ENCODE data around the gene PSME3IP1. TPM values are rescaled to one million over a fixed set of nuclear protein-coding genes. Genes with fewer than 3 reads are reported as not detected.

PSME3IP1 gene
- total RNA-seq, 1 donor from 2014 or later, result 51.3 TPM

GRCh38 chr16:57196286-57196685, 10.4 kb upstream of the PSME3IP1 start:
- Mint-ChIP-seq H3K4me3 (ENCODE audit: unreplicated experiment) (no peak overlapping the region), H3K4me1 (ENCODE audit: low read depth) (peaks cover 58% of the 10 kb centered on the region), H3K27me3 (ENCODE audit: low read depth) (no peaks in the 10 kb centered on the region), H3K27ac (ENCODE audit: unreplicated experiment) (peak overlapping the region; percentile 73), H3K36me3 (ENCODE audit: low read depth) (peaks cover 3% of the 10 kb centered on the region), H3K9me3 (ENCODE audit: low read depth) (no peaks in the 10 kb centered on the region)
- no peak for TF ChIP-seq CTCF (IDR thresholded peaks at IDR 0.05)
- no peak for DNase-seq (ENCODE audit: low spot score)

GRCh38 chr16:57194512-57194911, 8.7 kb upstream of the PSME3IP1 start:
- Mint-ChIP-seq H3K27me3 (ENCODE audit: low read depth) (no peaks in the 10 kb centered on the region), H3K27ac (ENCODE audit: unreplicated experiment) (peak overlapping the region; percentile 88), H3K4me1 (ENCODE audit: low read depth) (peaks cover 73% of the 10 kb centered on the region), H3K36me3 (ENCODE audit: low read depth) (peaks cover 3% of the 10 kb centered on the region), H3K4me3 (ENCODE audit: unreplicated experiment) (peak overlapping the region; percentile 4), H3K9me3 (ENCODE audit: low read depth) (no peaks in the 10 kb centered on the region)
- DNase-seq (ENCODE audit: low spot score), result no peak
- no peak for TF ChIP-seq CTCF (IDR thresholded peaks at IDR 0.05)

GRCh38 chr16:57192720-57193486, 7.1 kb upstream of the PSME3IP1 start:
- H3K4me1 Mint-ChIP-seq (ENCODE audit: low read depth), result peaks cover 79% of the 10 kb centered on the region
- no peaks in the 10 kb centered on the region for H3K36me3 Mint-ChIP-seq (ENCODE audit: low read depth)
- H3K27ac Mint-ChIP-seq (ENCODE audit: unreplicated experiment), result peak overlapping the region; percentile 88
- H3K27me3 Mint-ChIP-seq (ENCODE audit: low read depth), result no peaks in the 10 kb centered on the region
- H3K9me3 Mint-ChIP-seq (ENCODE audit: low read depth), result no peaks in the 10 kb centered on the region
- no peak for DNase-seq (ENCODE audit: low spot score)
- H3K4me3 Mint-ChIP-seq (ENCODE audit: unreplicated experiment), result peak overlapping the region; percentile 34
- TF ChIP-seq CTCF (IDR thresholded peaks at IDR 0.05), result no peak

- Mint-ChIP-seq H3K9me3 (ENCODE audit: low read depth) (no peaks in the 10 kb centered on the region), H3K27ac (ENCODE audit: unreplicated experiment) (peak overlapping the region; percentile 88), H3K4me1 (ENCODE audit: low read depth) (peaks cover 86% of the 10 kb centered on the region), H3K36me3 (ENCODE audit: low read depth) (no peaks in the 10 kb centered on the region), H3K27me3 (ENCODE audit: low read depth) (no peaks in the 10 kb centered on the region), H3K4me3 (ENCODE audit: unreplicated experiment) (peak overlapping the region; percentile 22)
- DNase-seq (ENCODE audit: low spot score), result no peak
- TF ChIP-seq CTCF (IDR thresholded peaks at IDR 0.05), result no peak
Measured at GRCh38 chr16:57192146-57192545, 6.3 kb upstream of the PSME3IP1 start.

- H3K4me3 Mint-ChIP-seq (ENCODE audit: unreplicated experiment), result peak overlapping the region; percentile 0
- no peaks in the 10 kb centered on the region for H3K36me3 Mint-ChIP-seq (ENCODE audit: low read depth)
- no peak for DNase-seq (ENCODE audit: low spot score)
- H3K9me3 Mint-ChIP-seq (ENCODE audit: low read depth), result no peaks in the 10 kb centered on the region
- H3K27me3 Mint-ChIP-seq (ENCODE audit: low read depth), result no peaks in the 10 kb centered on the region
- peaks cover 76% of the 10 kb centered on the region for H3K4me1 Mint-ChIP-seq (ENCODE audit: low read depth)
- no peak for TF ChIP-seq CTCF (IDR thresholded peaks at IDR 0.05)
- H3K27ac Mint-ChIP-seq (ENCODE audit: unreplicated experiment), result peak overlapping the region; percentile 83
Measured at GRCh38 chr16:57191056-57191571, 5.3 kb upstream of the PSME3IP1 start.

Measured in chondrocyte (in vitro differentiated cells).